Upper lobe of left lung (tissue), 4 donors: Measurements from ENCODE around the gene IL17RD.

ENCODE experiments used
- CTCF ChIP-seq, 6 experiments: fragments of 450-650 bp in 4 of 6; fragments of 200-600 bp in 2 of 6; sonication (generic) in 2 of 6; IDR thresholded peaks; one replicate each; pipeline ENCODE4 v1.5.1; 2016 to 2019; ENCODE audit warnings: antibody characterized with exemption in 6 of 6
- EP300 ChIP-seq, 4 donors: sonication (generic); formaldehyde crosslinking; IDR thresholded peaks; one replicate each; pipeline ENCODE4 v1.5.1; 2017; ENCODE audit warnings: antibody characterized with exemption in 4 of 4, control low read depth in 2 of 4
- POLR2A ChIP-seq, 4 donors: fragments of 450-650 bp; IDR thresholded peaks; one replicate each; pipeline ENCODE4 v1.5.1; 2016 to 2017; ENCODE audit warnings: antibody characterized with exemption in 4 of 4, mild to moderate bottlenecking in 2 of 4

DNA sequence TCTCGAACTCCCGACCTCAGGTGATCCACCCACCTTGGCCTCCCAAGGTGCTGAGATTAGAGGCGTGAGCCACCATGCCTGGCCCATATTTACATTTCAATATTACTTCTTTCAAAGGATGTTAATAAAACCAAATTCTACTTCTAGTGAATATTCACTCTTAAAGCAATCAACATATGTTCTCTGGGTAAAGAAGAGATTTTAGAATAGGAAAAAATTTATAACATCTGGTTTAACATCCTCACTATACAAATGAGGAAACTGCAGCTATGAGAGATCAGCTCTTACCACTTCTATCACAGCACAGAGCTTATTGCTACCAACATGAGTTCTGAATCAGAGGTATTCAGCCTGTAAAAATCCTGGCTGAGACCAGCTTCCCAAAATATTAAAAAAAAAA, 48.7 kb downstream of the IL17RD start:
- TF ChIP-seq CTCF (IDR thresholded peaks at IDR 0.05) (no peak), POLR2A (IDR thresholded peaks at IDR 0.05) (no peak), EP300 (IDR thresholded peaks at IDR 0.05) (no peak)
